Measurements from ENCODE around the gene COG2. TPM values are rescaled to one million over a fixed set of nuclear protein-coding genes. Genes with fewer than 3 reads are reported as not detected.
"Not testable (repeated sequence)": the region's sequence is repeated elsewhere in the genome, so short reads cannot be mapped to it uniquely, and the experiment has no call there.

The COG2 gene
- total and polyA plus RNA-seq, 12 donors = 12.0 to 80.1 (median 50.6) TPM

- TF ChIP-seq, protein P1, sequence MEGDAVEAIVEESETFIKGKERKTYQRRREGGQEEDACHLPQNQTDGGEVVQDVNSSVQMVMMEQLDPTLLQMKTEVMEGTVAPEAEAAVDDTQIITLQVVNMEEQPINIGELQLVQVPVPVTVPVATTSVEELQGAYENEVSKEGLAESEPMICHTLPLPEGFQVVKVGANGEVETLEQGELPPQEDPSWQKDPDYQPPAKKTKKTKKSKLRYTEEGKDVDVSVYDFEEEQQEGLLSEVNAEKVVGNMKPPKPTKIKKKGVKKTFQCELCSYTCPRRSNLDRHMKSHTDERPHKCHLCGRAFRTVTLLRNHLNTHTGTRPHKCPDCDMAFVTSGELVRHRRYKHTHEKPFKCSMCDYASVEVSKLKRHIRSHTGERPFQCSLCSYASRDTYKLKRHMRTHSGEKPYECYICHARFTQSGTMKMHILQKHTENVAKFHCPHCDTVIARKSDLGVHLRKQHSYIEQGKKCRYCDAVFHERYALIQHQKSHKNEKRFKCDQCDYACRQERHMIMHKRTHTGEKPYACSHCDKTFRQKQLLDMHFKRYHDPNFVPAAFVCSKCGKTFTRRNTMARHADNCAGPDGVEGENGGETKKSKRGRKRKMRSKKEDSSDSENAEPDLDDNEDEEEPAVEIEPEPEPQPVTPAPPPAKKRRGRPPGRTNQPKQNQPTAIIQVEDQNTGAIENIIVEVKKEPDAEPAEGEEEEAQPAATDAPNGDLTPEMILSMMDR (IDR thresholded peaks at IDR 0.05) = no peak
- no peak for TF ChIP-seq POLR2A (IDR thresholded peaks at IDR 0.05)
- H3K9me3 ChIP-seq (replicated peaks in 1 of 3) = no peaks in the 10 kb centered on the region
- DNase-seq = no peak
- H3K27me3 ChIP-seq = no peaks in the 10 kb centered on the region
- intact Hi-C loops (cut with DNase I) = no loop called here
- no peak overlapping the region for H3K27ac ChIP-seq
- WGBS, 4 donors = 76 to 86% (median 83%) methylated on average over 6 to 7 of the region's 7 CpGs
- H3K4me3 ChIP-seq = no peak overlapping the region
- H3K4me1 ChIP-seq (replicated peaks in 1 of 2) = no peaks in the 10 kb centered on the region
- H3K36me3 ChIP-seq (replicated peaks in 1 of 2) = peaks cover 0 to 24% of the 10 kb centered on the region in 2 donors
Observed at GRCh38 chr1:230696722-230697437, 54.6 kb downstream of the COG2 start.

GRCh38 chr1:230698130-230698529, 55.8 kb downstream of the COG2 start:
- Histone ChIP-seq H3K36me3 (replicated peaks in 1 of 2) (peaks cover 0 to 11% of the 10 kb centered on the region in 2 donors), H3K9me3 (replicated peaks in 1 of 3) (no peaks in the 10 kb centered on the region), H3K4me3 (no peak overlapping the region), H3K4me1 (replicated peaks in 1 of 2) (no peaks in the 10 kb centered on the region), H3K27ac (no peak overlapping the region), H3K27me3 (no peaks in the 10 kb centered on the region)
- intact Hi-C loops (cut with DNase I) = no loop called here
- WGBS, 4 donors = 89 to 91% (median 91%) methylated on average over 14 of the region's 14 CpGs
- DNase-seq = no peak
- TF ChIP-seq, protein P1 (IDR thresholded peaks at IDR 0.05) = no peak
- TF ChIP-seq POLR2A (IDR thresholded peaks at IDR 0.05) = no peak

- H3K4me1 ChIP-seq (replicated peaks in 1 of 2); H3K36me3 ChIP-seq (replicated peaks in 1 of 2); H3K27ac ChIP-seq; DNase-seq; H3K9me3 ChIP-seq (replicated peaks in 1 of 3); intact Hi-C loops (cut with DNase I); H3K4me3 ChIP-seq; H3K27me3 ChIP-seq: not testable (repeated sequence)
Observed at GRCh38 chr1:230698964-230699363, 56.7 kb downstream of the COG2 start.

DNA sequence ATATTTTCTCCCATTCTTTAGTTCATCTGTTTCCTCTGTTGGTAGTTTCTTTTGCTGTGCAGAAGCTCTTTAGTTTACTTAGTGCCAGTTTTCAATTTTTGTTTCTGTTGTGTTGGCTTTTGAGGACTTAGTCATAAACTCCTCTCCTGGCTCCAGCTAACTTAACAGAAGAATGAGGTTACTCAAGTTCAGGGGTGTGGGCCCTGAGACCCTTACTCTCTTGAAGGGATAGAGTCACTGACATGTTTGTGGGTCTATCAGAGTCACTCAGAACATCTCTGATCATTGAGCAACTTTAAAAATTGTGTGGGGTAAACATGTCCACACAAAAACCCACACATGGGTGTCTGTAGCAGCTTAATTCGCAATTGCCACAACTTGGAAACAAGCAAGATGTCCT, 57.4 kb downstream of the COG2 start:
- no peaks in the 10 kb centered on the region for H3K9me3 ChIP-seq (replicated peaks in 1 of 3)
- 57 to 95% (median 77%) methylated on average over 1 of the region's 1 CpG for WGBS, 4 donors
- no peaks in the 10 kb centered on the region for H3K36me3 ChIP-seq (replicated peaks in 1 of 2)
- no peaks in the 10 kb centered on the region for H3K4me1 ChIP-seq (replicated peaks in 1 of 2)
- intact Hi-C loops (cut with DNase I) = no loop called here
- no peak overlapping the region for H3K4me3 ChIP-seq
- no peaks in the 10 kb centered on the region for H3K27me3 ChIP-seq
- TF ChIP-seq, protein P1 (IDR thresholded peaks at IDR 0.05) = no peak
- TF ChIP-seq POLR2A (IDR thresholded peaks at IDR 0.05) = no peak
- no peak for DNase-seq
- no peak overlapping the region for H3K27ac ChIP-seq

DNA sequence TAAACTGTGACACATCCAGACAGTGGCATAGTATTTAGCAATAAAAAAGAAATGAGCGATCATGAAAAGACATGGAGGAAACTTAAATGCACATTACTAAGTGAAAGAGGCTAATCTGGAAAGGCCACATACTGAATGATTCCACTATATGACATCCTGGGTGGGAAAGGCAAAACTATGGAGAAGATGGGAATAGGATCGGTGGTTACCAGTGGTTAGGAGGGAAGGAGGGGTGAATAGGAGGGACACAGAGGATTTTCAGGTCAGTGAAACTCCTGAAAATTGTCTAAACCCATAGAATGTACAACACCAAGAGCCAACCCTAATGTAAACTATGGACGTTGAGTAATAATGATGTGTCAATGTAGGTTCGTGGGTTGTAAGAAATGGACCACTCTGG, 57.9 kb downstream of the COG2 start:
- WGBS, 4 donors = 87 to 93% (median 90%) methylated on average over 4 of the region's 4 CpGs
- DNase-seq = no peak
- intact Hi-C loops (cut with DNase I) = no loop called here
- Histone ChIP-seq H3K27ac (no peak overlapping the region), H3K4me1 (replicated peaks in 1 of 2) (no peaks in the 10 kb centered on the region), H3K27me3 (no peaks in the 10 kb centered on the region), H3K9me3 (replicated peaks in 1 of 3) (no peaks in the 10 kb centered on the region), H3K36me3 (replicated peaks in 1 of 2) (no peaks in the 10 kb centered on the region), H3K4me3 (no peak overlapping the region)
- TF ChIP-seq, protein P1 (IDR thresholded peaks at IDR 0.05) = no peak
- TF ChIP-seq POLR2A (IDR thresholded peaks at IDR 0.05) = no peak
